Transverse colon (tissue), 4 donors: ENCODE results near the gene TIMM17A. TPM values are rescaled to one million over a fixed set of nuclear protein-coding genes. Genes with fewer than 3 reads are reported as not detected.

Experiments used
- DNase-seq: peaks from one replicate; pipeline ENCODE4 v3.0.0-alpha.2; 2019
- H3K27ac ChIP-seq, 4 donors: fragments of 200-600 bp; sonication (generic); 2 replicates each; pipeline ENCODE4 v1.5.1; 2016 to 2018; ENCODE audit warnings: inconsistent platforms in 4 of 4
- H3K27me3 ChIP-seq: fragments of 200-600 bp; sonication (generic); 2 replicates; pipeline ENCODE4 v1.5.1; 2017; ENCODE audit warnings: inconsistent platforms
- H3K36me3 ChIP-seq, 4 donors: fragments of 200-600 bp; sonication (generic); 2 replicates each; pipeline ENCODE4 v1.5.1; 2017 to 2019; ENCODE audit warnings: inconsistent platforms in 4 of 4
- H3K4me1 ChIP-seq, 4 donors: fragments of 200-600 bp; sonication (generic); 2 replicates each; pipeline ENCODE4 v1.5.1; 2017 to 2020; ENCODE audit warnings: inconsistent platforms in 4 of 4
- H3K4me3 ChIP-seq, 4 donors: fragments of 200-600 bp; sonication (generic); 1 replicate in 1 of 4; 2 replicates in 3 of 4; pipeline versions ENCODE4 v1.5.1 to v1.6.1; 2017 to 2019; ENCODE audit warnings: inconsistent platforms in 4 of 4
- H3K9me3 ChIP-seq, 2 donors: fragments of 200-600 bp; sonication (generic); 2 replicates each; pipeline ENCODE4 v1.5.1; 2017 to 2019; ENCODE audit warnings: inconsistent platforms in 2 of 2
- CTCF ChIP-seq, 5 experiments: fragments of 200-600 bp in 3 of 5; fragments of 450-650 bp in 2 of 5; sonication (generic) in 3 of 5; IDR thresholded peaks; 1 replicate in 2 of 5; 2 replicates in 3 of 5; pipeline ENCODE4 v1.5.1; 2016 to 2017; ENCODE audit warnings: antibody characterized with exemption in 5 of 5, inconsistent platforms in 3 of 5, mild to moderate bottlenecking in 2 of 5, moderate library complexity in 1 of 5
- EP300 ChIP-seq: sonication (generic); formaldehyde crosslinking; IDR thresholded peaks from one replicate; pipeline ENCODE4 v1.6.1; 2017; ENCODE audit warnings: antibody characterized with exemption, low read depth
- POLR2A ChIP-seq: fragments of 450-650 bp; IDR thresholded peaks from one replicate; pipeline ENCODE4 v1.6.1; 2016; ENCODE audit warnings: antibody characterized with exemption, mild to moderate bottlenecking, moderate library complexity
- POLR2AphosphoS5 ChIP-seq, 3 donors: sonication (generic); formaldehyde crosslinking; IDR thresholded peaks; one replicate each; pipeline ENCODE4 v1.6.1; 2016; ENCODE audit warnings: antibody characterized with exemption in 3 of 3
- whole genome bisulfite sequencing, 2 donors: methylation state at CpG; one replicate each; pipeline ENCODE4 v1.1.5; 2018; ENCODE audit warnings: low coverage in 1 of 2; 5-methylcytosine and 5-hydroxymethylcytosine counted together
- in situ Hi-C, 4 donors: fragments of 200-750 bp; cut with MboI; loops; one replicate each; pipeline versions ENCODE4 v1.15.0 to v1.15.1; 2017; ENCODE audit warnings: low sequenced_read_pairs in 3 of 4, low pct_ligation_motif_present in 1 of 4, low pct_unique_long_range_greater_than_20kb in 1 of 4
- intact Hi-C: fragments of 100-400 bp; cut with DNase I; formaldehyde crosslinking; loops from one replicate; pipeline ENCODE4 v1.15.1; 2023; ENCODE audit warnings: low total_unique reads
- total RNA-seq, 4 donors: library from RNA; depleted of rRNA; stranded (reverse); fragments of >200 nt; gene quantifications; one replicate each; pipeline ENCODE4 v1.1.0, GENCODE V29; 2016

TIMM17A gene
- total RNA-seq, 4 donors from 2014 or later: 3.0 to 37.0 (median 33.7) TPM

GRCh38 chr1:201941420-201942128 is 13.7 kb upstream of the TIMM17A start:
- Histone ChIP-seq H3K36me3 (no peaks in the 10 kb centered on the region), H3K4me1 (peaks cover 0 to 13% (median 2%) of the 10 kb centered on the region in 4 donors), H3K27me3 (peaks cover 21% of the 10 kb centered on the region), H3K4me3 (peak overlapping the region; percentile 10 to 57 (median 16)), H3K27ac (peak overlapping the region; percentile 84 to 91 (median 87)), H3K9me3 (no peaks in the 10 kb centered on the region)
- TF ChIP-seq CTCF (IDR thresholded peaks at IDR 0.05) (no peak), EP300 (no peak), POLR2A (no peak), POLR2AphosphoS5 (IDR thresholded peaks at IDR 0.05) (no peak)
- in situ Hi-C loops (no loop called here), intact Hi-C loops (no loop called here)
- no peak for DNase-seq
- WGBS, 2 donors: 72% methylated on average over 18 of the region's 18 CpGs; no CpG with 5 or more reads in 1 of the 2 donors

GRCh38 chr1:201942129-201942495 is 13.2 kb upstream of the TIMM17A start:
- no peak for DNase-seq
- TF ChIP-seq POLR2AphosphoS5 (IDR thresholded peaks at IDR 0.05): no peak
- TF ChIP-seq EP300: no peak
- no peak for TF ChIP-seq POLR2A
- TF ChIP-seq CTCF (IDR thresholded peaks at IDR 0.05): no peak
- Histone ChIP-seq H3K4me1 (peaks cover 0 to 17% (median 3%) of the 10 kb centered on the region in 4 donors), H3K27me3 (peaks cover 22% of the 10 kb centered on the region), H3K36me3 (no peaks in the 10 kb centered on the region), H3K9me3 (no peaks in the 10 kb centered on the region), H3K4me3 (peak overlapping the region in 3 of 4 donors; percentile 10 to 57 (median 19)), H3K27ac (peak overlapping the region; percentile 84 to 91 (median 87))
- intact Hi-C loops: no loop called here
- WGBS, 2 donors: 82% methylated on average over 1 of the region's 1 CpG; no CpG with 5 or more reads in 1 of the 2 donors
- in situ Hi-C loops: no loop called here

- WGBS, 2 donors: 55% methylated on average over 6 of the region's 6 CpGs; no CpG with 5 or more reads in 1 of the 2 donors
- Histone ChIP-seq H3K9me3 (no peaks in the 10 kb centered on the region), H3K4me1 (peaks cover 0 to 18% (median 7%) of the 10 kb centered on the region in 4 donors), H3K4me3 (peak overlapping the region; percentile 40 to 57 (median 50)), H3K36me3 (no peaks in the 10 kb centered on the region), H3K27me3 (peaks cover 32% of the 10 kb centered on the region), H3K27ac (peak overlapping the region; percentile 84 to 91 (median 87))
- in situ Hi-C loops: no loop called here
- DNase-seq: no peak
- intact Hi-C loops: no loop called here
- TF ChIP-seq POLR2A (peak; percentile 10), POLR2AphosphoS5 (IDR thresholded peaks at IDR 0.05) (no peak)
These were observed 11.3 kb upstream of the TIMM17A start for GRCh38 chr1:201944002-201944401.

GRCh38 chr1:201944639-201945038 is 10.7 kb upstream of the TIMM17A start:
- Histone ChIP-seq H3K36me3 (no peaks in the 10 kb centered on the region), H3K4me1 (peaks cover 0 to 13% (median 7%) of the 10 kb centered on the region in 4 donors), H3K27ac (peak overlapping the region; percentile 84 to 91 (median 87)), H3K27me3 (peaks cover 32% of the 10 kb centered on the region), H3K9me3 (no peaks in the 10 kb centered on the region), H3K4me3 (peak overlapping the region; percentile 40 to 57 (median 50))
- WGBS, 2 donors: 64 to 67% methylated on average over 1 to 2 of the region's 3 CpGs
- intact Hi-C loops: no loop called here
- in situ Hi-C loops: no loop called here
- no peak for DNase-seq
- TF ChIP-seq CTCF (IDR thresholded peaks at IDR 0.05) (no peak), POLR2AphosphoS5 (IDR thresholded peaks at IDR 0.05) (peak in 1 of 3 donors; percentile 26)
